ENCODE results near the gene TRNAU1AP. TPM values are rescaled to one million over a fixed set of nuclear protein-coding genes. Genes with fewer than 3 reads are reported as not detected.

TRNAU1AP gene
- total and polyA plus RNA-seq, 4 experiments from 2014 or later: 25.8 to 46.7 (median 38.5) TPM

DNA sequence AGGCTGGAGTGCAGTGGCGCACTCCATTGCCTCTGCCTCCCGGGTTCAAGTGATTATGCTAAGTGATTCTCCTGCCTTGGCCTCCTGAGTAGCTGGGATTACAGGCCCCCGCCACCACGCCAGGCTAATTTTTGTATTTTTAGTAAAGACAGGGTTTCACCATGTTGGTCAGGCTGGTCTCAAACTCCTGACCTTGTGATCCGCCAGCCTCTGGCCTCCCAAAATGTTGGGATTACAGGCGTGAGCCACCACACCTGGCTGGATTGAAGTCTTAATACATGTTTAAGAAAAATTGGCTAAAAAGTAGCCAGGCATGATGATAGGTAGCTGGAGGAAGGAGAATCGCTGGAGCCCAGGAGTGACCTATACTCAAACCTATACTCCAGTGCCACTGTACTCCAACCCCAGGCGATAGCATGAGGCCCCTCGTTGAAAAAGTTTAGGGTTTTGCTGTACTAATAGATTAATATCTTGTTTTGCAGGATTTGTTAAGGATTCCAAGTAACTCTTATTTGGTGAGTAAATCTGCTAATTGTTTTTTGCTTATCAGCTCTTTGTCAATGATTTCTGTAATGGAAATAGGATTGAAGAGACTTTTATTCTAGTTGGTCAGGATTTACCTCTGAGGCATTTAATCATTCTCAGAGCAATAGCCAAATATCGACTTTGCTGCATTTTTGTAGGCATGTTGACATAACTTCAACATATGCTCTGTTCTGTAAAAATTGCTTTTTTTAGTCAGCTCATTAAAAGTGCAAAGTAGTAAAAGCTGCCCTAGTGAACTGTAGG is 45.0 kb upstream of the TRNAU1AP start:
- intact Hi-C loops (cut with micrococcal nuclease): loop anchor here (2.0 to 5.0 kb wide), 4 partner anchors 73 to 379 kb away; partner anchors contain the start of genes PHACTR4 and TAF12
- H3K27me3 ChIP-seq (ENCODE audit: insufficient read depth, low read length): no peaks in the 10 kb centered on the region
- Mint-ChIP-seq H3K4me1 (peaks cover 40 to 70% (median 52%) of the 10 kb centered on the region in 4 donors), H3K9me3 (peaks cover 0 to 4% (median 0%) of the 10 kb centered on the region in 8 donors), H3K27ac (peak overlapping the region; percentile 91 to 99 (median 98)), H3K4me3 (peak overlapping the region; percentile 94 to 100 (median 98)), H3K36me3 (peaks cover 43 to 65% of the 10 kb centered on the region in 2 donors), H3K27me3 (no peaks in the 10 kb centered on the region)
- peaks cover 44% of the 10 kb centered on the region for H3K36me3 ChIP-seq (ENCODE audit: insufficient read depth, low read length)
- no peak for DNase-seq
- peaks cover 59% of the 10 kb centered on the region for H3K4me1 ChIP-seq (ENCODE audit: insufficient read depth, low read length)
- POLR2A ChIA-PET (ENCODE audit: partially characterized antibody): interaction anchor here (0.6 to 10.8 kb wide), 17 partner anchors 8 to 599 kb away, joined by 3 to 234 read pairs (median 8); partner anchors contain the start of genes GMEB1, MED18, RNU11 and TAF12
- peak overlapping the region; percentile 66 for H3K27ac ChIP-seq (ENCODE audit: low read depth, low read length)
- CTCF ChIA-PET (ENCODE audit: partially characterized antibody): interaction anchor here (0.7 to 2.8 kb wide), 9 partner anchors 7 to 369 kb away, joined by 3 to 9 read pairs (median 5); no protein-coding TSS in a partner anchor
- H3K4me3 ChIP-seq (ENCODE audit: low read length in 2 of 2): peak overlapping the region; percentile 68 to 96
- H3K9me3 ChIP-seq (ENCODE audit: control insufficient read depth in 1 of 2, low read length in 2 of 2): no peaks in the 10 kb centered on the region

DNA sequence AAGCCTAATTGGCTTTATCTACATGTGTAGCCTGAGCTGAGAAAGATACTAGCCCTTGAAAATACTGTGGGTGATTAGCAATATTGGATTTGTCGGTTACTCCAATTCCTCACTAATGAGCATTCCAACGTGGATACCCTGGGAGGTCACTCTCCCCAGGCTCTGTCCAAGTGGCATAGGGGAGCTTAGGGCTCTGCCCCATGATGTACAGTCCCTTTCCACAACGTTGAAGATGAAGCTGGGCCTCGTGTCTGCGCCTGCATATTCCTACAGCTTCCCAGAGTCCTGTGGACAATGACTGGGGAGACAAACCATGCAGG is 44.5 kb upstream of the TRNAU1AP start:
- peak overlapping the region; percentile 66 to 99 (median 94) for H3K27ac Mint-ChIP-seq
- intact Hi-C loops (cut with micrococcal nuclease): loop anchor here (5.0 kb wide), 1 partner anchor 379 kb away; no protein-coding TSS in a partner anchor
- Histone ChIP-seq H3K36me3 (ENCODE audit: insufficient read depth, low read length) (peaks cover 44% of the 10 kb centered on the region), H3K27ac (ENCODE audit: low read depth, low read length) (peak overlapping the region; percentile 66), H3K4me3 (ENCODE audit: low read length in 2 of 2) (peak overlapping the region; percentile 68 to 96), H3K27me3 (ENCODE audit: insufficient read depth, low read length) (no peaks in the 10 kb centered on the region), H3K9me3 (ENCODE audit: control insufficient read depth in 1 of 2, low read length in 2 of 2) (no peaks in the 10 kb centered on the region), H3K4me1 (ENCODE audit: insufficient read depth, low read length) (peaks cover 65% of the 10 kb centered on the region)
- CTCF ChIA-PET (ENCODE audit: partially characterized antibody): interaction anchor here (1.0 to 2.8 kb wide), 5 partner anchors 15 to 369 kb away, joined by 3 to 9 read pairs (median 5); no protein-coding TSS in a partner anchor
- H3K4me3 Mint-ChIP-seq: peak overlapping the region; percentile 94 to 100 (median 98)
- H3K36me3 Mint-ChIP-seq: peaks cover 43 to 67% of the 10 kb centered on the region in 2 donors
- DNase-seq: no peak
- no peaks in the 10 kb centered on the region for H3K27me3 Mint-ChIP-seq
- H3K4me1 Mint-ChIP-seq: peaks cover 40 to 70% (median 54%) of the 10 kb centered on the region in 4 donors
- POLR2A ChIA-PET (ENCODE audit: partially characterized antibody): interaction anchor here (0.6 to 10.8 kb wide), 11 partner anchors 10 to 265 kb away, joined by 3 to 234 read pairs (median 10); partner anchors contain the start of genes GMEB1, MED18, RNU11 and TAF12
- peaks cover 0 to 4% (median 0%) of the 10 kb centered on the region in 8 donors for H3K9me3 Mint-ChIP-seq

DNA sequence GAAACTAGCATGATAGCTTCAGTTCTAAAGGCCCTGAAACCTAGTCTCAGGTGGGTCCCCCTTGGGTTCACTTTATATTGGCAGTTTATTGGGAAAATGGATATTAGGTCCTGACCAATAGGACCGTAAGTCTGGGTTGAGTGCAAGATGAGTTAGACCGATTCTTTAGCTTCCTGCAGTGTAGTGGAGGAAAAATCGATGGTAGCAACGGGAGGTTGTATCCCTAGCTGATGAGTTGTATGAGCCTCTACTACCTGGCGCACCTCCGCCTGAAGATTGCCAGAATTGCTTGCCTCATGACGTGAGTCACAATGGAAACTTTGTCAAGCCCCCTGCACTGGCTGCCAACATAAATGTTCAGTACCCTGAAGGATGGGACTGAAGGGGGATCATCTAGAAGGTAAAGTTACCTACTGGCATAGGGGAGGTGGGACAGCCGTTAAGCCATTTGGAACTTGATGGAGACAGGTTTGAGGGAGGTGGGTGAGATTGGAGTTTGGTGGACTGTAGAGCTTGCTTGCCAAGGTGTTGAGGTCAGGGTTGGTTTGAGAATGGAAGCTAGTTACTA is 43.1 kb upstream of the TRNAU1AP start:
- Histone ChIP-seq H3K4me3 (ENCODE audit: low read length in 2 of 2) (peak overlapping the region; percentile 17 to 96), H3K27ac (ENCODE audit: low read depth, low read length) (peak overlapping the region; percentile 66), H3K27me3 (ENCODE audit: insufficient read depth, low read length) (no peaks in the 10 kb centered on the region), H3K36me3 (ENCODE audit: insufficient read depth, low read length) (peaks cover 44% of the 10 kb centered on the region), H3K9me3 (ENCODE audit: control insufficient read depth in 1 of 2, low read length in 2 of 2) (no peaks in the 10 kb centered on the region), H3K4me1 (ENCODE audit: insufficient read depth, low read length) (peaks cover 67% of the 10 kb centered on the region)
- Mint-ChIP-seq H3K9me3 (peaks cover 0 to 4% (median 0%) of the 10 kb centered on the region in 8 donors), H3K27ac (peak overlapping the region; percentile 85 to 99 (median 91)), H3K4me3 (peak overlapping the region; percentile 94 to 100 (median 98)), H3K36me3 (peaks cover 45 to 74% of the 10 kb centered on the region in 2 donors), H3K27me3 (no peaks in the 10 kb centered on the region), H3K4me1 (peaks cover 40 to 74% (median 54%) of the 10 kb centered on the region in 4 donors)
- ChIA-PET POLR2A (ENCODE audit: partially characterized antibody) (interaction anchor here (0.9 to 10.8 kb wide), 12 partner anchors 9 to 368 kb away, joined by 3 to 234 read pairs (median 10); partner anchors contain the start of genes MED18, RNU11, TAF12 and TRNAU1AP), CTCF (ENCODE audit: partially characterized antibody) (interaction anchor here (0.8 to 2.8 kb wide), 4 partner anchors 70 to 367 kb away, joined by 3 to 9 read pairs (median 4); no protein-coding TSS in a partner anchor)
- DNase-seq: peak in 2 of 5 donors; percentile 6 to 49
- intact Hi-C loops (cut with micrococcal nuclease): loop anchor here (5.0 kb wide), 1 partner anchor 378 kb away; no protein-coding TSS in a partner anchor

DNA sequence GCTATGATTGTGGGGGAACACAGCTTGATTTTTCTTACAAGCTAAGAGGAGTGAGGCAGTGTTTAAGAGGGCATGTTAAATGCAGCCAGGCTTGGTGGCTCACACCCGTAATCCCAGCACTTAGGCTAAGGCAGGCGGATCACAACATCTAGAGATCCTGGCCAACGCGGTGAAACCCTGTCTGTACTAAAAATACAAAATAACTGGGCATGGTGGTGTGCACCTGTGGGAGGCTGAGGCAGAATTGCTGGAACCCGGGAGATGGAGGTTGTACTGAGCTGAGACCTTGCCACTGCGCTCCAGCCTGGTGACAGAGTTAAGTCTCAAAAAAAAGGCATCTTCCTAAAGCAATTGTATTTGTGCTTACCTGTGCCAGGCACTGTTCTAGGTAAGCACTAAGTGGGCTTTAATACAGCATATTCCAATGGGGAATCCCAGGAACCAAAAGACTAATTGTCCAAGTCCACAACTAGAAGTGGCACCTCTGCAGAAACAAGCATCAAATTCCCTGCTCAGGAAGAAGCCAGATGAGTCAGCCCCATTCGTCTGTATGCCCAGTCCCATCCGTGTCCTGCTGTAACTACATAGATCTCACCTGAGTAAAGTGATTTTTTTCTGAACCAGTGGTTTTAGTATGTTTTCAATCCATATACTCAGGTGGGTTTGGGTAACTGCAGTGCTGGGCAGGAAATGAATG is 42.5 kb upstream of the TRNAU1AP start:
- intact Hi-C loops (cut with micrococcal nuclease): no loop called here
- DNase-seq: peak in 3 of 5 donors; percentile 27 to 44 (median 30)
- H3K9me3 Mint-ChIP-seq: peaks cover 0 to 4% (median 0%) of the 10 kb centered on the region in 8 donors
- peak overlapping the region; percentile 66 for H3K27ac ChIP-seq (ENCODE audit: low read depth, low read length)
- H3K9me3 ChIP-seq (ENCODE audit: control insufficient read depth in 1 of 2, low read length in 2 of 2): no peaks in the 10 kb centered on the region
- ChIA-PET CTCF (ENCODE audit: partially characterized antibody) (interaction anchor here (2.8 kb wide), 1 partner anchor 367 kb away, joined by 9 read pairs; no protein-coding TSS in a partner anchor), POLR2A (ENCODE audit: partially characterized antibody) (interaction anchor here (0.9 to 10.8 kb wide), 11 partner anchors 8 to 367 kb away, joined by 3 to 234 read pairs (median 10); partner anchors contain the start of genes MED18, RNU11, TAF12 and TRNAU1AP)
- H3K4me3 ChIP-seq (ENCODE audit: low read length in 2 of 2): peak overlapping the region in 1 of 2 donors; percentile 96
- peaks cover 44% of the 10 kb centered on the region for H3K36me3 ChIP-seq (ENCODE audit: insufficient read depth, low read length)
- H3K36me3 Mint-ChIP-seq: peaks cover 47 to 76% of the 10 kb centered on the region in 2 donors
- peak overlapping the region; percentile 85 to 99 (median 91) for H3K27ac Mint-ChIP-seq
- H3K27me3 ChIP-seq (ENCODE audit: insufficient read depth, low read length): no peaks in the 10 kb centered on the region
- H3K4me3 Mint-ChIP-seq: peak overlapping the region; percentile 94 to 100 (median 98)
- peaks cover 67% of the 10 kb centered on the region for H3K4me1 ChIP-seq (ENCODE audit: insufficient read depth, low read length)
- H3K27me3 Mint-ChIP-seq: no peaks in the 10 kb centered on the region
- H3K4me1 Mint-ChIP-seq: peaks cover 38 to 72% (median 50%) of the 10 kb centered on the region in 4 donors

DNA sequence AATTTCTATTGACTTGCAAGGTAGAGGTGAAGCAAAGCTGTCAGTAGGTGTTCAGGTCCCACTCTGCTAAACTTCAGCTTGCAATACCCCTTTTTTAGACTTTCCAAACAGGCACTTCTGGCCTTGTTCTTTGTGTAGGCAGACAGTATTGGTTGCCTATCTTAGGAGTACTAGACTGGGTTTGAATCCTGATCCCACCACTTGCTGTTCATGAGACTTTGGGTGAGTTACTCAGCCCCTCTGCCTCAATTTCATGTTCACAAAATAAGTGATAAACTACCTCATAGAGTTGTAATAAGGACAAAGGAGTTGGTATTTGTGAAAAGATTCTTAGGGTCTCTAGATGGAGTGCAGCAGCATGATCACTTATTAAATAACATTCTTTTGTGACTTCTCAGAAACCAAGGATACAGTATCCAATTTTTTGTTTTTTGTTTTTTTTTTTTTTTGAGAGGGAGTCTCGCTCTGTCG is 41.9 kb upstream of the TRNAU1AP start:
- ChIA-PET CTCF (ENCODE audit: partially characterized antibody) (no interaction called here), POLR2A (ENCODE audit: partially characterized antibody) (interaction anchor here (1.3 to 10.8 kb wide), 7 partner anchors 7 to 226 kb away, joined by 3 to 234 read pairs (median 10); partner anchors contain the start of genes RNU11, TRNAU1AP and YTHDF2)
- peaks cover 0 to 4% (median 0%) of the 10 kb centered on the region in 8 donors for H3K9me3 Mint-ChIP-seq
- peak overlapping the region in 7 of 8 donors; percentile 94 to 99 (median 97) for H3K4me3 Mint-ChIP-seq
- H3K36me3 Mint-ChIP-seq: peaks cover 45 to 71% of the 10 kb centered on the region in 2 donors
- peak overlapping the region; percentile 85 to 99 (median 91) for H3K27ac Mint-ChIP-seq
- Histone ChIP-seq H3K9me3 (ENCODE audit: control insufficient read depth in 1 of 2, low read length in 2 of 2) (no peaks in the 10 kb centered on the region), H3K4me3 (ENCODE audit: low read length in 2 of 2) (peak overlapping the region in 1 of 2 donors; percentile 96), H3K27ac (ENCODE audit: low read depth, low read length) (peak overlapping the region; percentile 66), H3K27me3 (ENCODE audit: insufficient read depth, low read length) (no peaks in the 10 kb centered on the region), H3K36me3 (ENCODE audit: insufficient read depth, low read length) (peaks cover 44% of the 10 kb centered on the region), H3K4me1 (ENCODE audit: insufficient read depth, low read length) (peaks cover 67% of the 10 kb centered on the region)
- DNase-seq: no peak
- intact Hi-C loops (cut with micrococcal nuclease): no loop called here
- H3K27me3 Mint-ChIP-seq: no peaks in the 10 kb centered on the region
- H3K4me1 Mint-ChIP-seq: peaks cover 35 to 67% (median 47%) of the 10 kb centered on the region in 4 donors

DNA sequence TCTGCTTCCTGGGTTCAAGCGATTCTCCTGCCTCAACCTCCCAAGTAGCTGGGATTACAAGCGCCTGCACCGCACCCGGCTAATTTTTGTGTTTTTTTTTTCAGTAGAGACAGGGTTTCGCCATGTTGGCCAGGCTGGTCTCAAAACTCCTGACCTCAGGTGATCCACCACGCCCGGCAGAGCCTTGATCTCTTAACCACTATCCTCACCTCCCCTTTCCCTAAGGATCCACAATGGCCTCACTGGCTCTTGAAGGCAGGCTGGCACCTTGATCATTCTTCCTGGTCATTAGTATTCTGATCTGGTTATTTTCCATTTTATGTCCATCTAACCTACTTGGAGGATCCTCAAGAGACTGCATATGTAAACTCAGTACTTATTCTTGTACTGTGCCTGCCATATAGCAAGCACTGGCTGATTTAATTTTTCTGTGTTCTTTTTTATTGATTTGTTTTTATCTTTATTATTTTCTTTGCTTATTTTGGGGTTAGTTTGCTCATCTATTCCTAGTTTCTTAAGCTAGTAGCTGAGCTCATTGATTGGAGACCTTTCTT is 40.8 kb upstream of the TRNAU1AP start:
- intact Hi-C loops (cut with micrococcal nuclease): no loop called here
- Histone ChIP-seq H3K27me3 (ENCODE audit: insufficient read depth, low read length) (no peaks in the 10 kb centered on the region), H3K9me3 (ENCODE audit: control insufficient read depth in 1 of 2, low read length in 2 of 2) (no peaks in the 10 kb centered on the region), H3K4me3 (ENCODE audit: low read length in 2 of 2) (no peak overlapping the region), H3K4me1 (ENCODE audit: insufficient read depth, low read length) (peaks cover 65% of the 10 kb centered on the region), H3K27ac (ENCODE audit: low read depth, low read length) (no peak overlapping the region), H3K36me3 (ENCODE audit: insufficient read depth, low read length) (peaks cover 44% of the 10 kb centered on the region)
- CTCF ChIA-PET (ENCODE audit: partially characterized antibody): interaction anchor here (1.5 kb wide), 1 partner anchor 224 kb away, joined by 5 read pairs; the partner anchor contains the start of gene YTHDF2
- Mint-ChIP-seq H3K27ac (peak overlapping the region; percentile 67 to 96 (median 88)), H3K9me3 (peaks cover 0 to 3% (median 0%) of the 10 kb centered on the region in 8 donors), H3K4me1 (peaks cover 36 to 63% (median 51%) of the 10 kb centered on the region in 4 donors), H3K36me3 (peaks cover 45 to 63% of the 10 kb centered on the region in 2 donors), H3K4me3 (peak overlapping the region in 7 of 8 donors; percentile 17 to 80 (median 69)), H3K27me3 (no peaks in the 10 kb centered on the region)
- POLR2A ChIA-PET (ENCODE audit: partially characterized antibody): interaction anchor here (0.6 to 10.8 kb wide), 7 partner anchors 68 to 896 kb away, joined by 3 to 234 read pairs (median 3); partner anchors contain the start of gene EPB41
- DNase-seq: no peak

All from CD4-positive, alpha-beta memory T cell (primary cell).